ENCODE data around the gene FAM107B.
"Not testable (repeated sequence)": the region's sequence is repeated elsewhere in the genome, so short reads cannot be mapped to it uniquely, and the experiment has no call there.

FAM107B gene

GRCh38 chr10:14688606-14689005 lies 86.1 kb downstream of the FAM107B start:
- ATAC-seq: no peak

GRCh38 chr10:14688189-14688588 lies 86.5 kb downstream of the FAM107B start:
- not testable (repeated sequence) for ATAC-seq

GRCh38 chr10:14687340-14687739 lies 87.4 kb downstream of the FAM107B start:
- no peak for ATAC-seq

- ATAC-seq: no peak
Measured at GRCh38 chr10:14686356-14686755, 88.3 kb downstream of the FAM107B start.

GRCh38 chr10:14684354-14684753 lies 90.3 kb downstream of the FAM107B start:
- ATAC-seq: no peak

- no peak for ATAC-seq
Measured at GRCh38 chr10:14683256-14683655, 91.4 kb downstream of the FAM107B start.

GRCh38 chr10:14681802-14682201 lies 92.9 kb downstream of the FAM107B start:
- no peak for ATAC-seq

- ATAC-seq: no peak
Measured at GRCh38 chr10:14681305-14681704, 93.4 kb downstream of the FAM107B start.

- no peak for ATAC-seq
Measured at GRCh38 chr10:14678637-14679036, 96.1 kb downstream of the FAM107B start.

GRCh38 chr10:14676732-14677131 lies 98.0 kb downstream of the FAM107B start:
- no peak for ATAC-seq

- no peak for ATAC-seq
Measured at GRCh38 chr10:14674376-14675050, 100.2 kb downstream of the FAM107B start.

- ATAC-seq: no peak
Measured at GRCh38 chr10:14673189-14673861, 101.4 kb downstream of the FAM107B start.

GRCh38 chr10:14671386-14671831 lies 103.3 kb downstream of the FAM107B start:
- no peak for ATAC-seq

GRCh38 chr10:14670551-14671240 lies 104.0 kb downstream of the FAM107B start:
- no peak for ATAC-seq

GRCh38 chr10:14669576-14669975 lies 105.1 kb downstream of the FAM107B start:
- no peak for ATAC-seq

- no peak for ATAC-seq
Measured at GRCh38 chr10:14667781-14668180, 106.9 kb downstream of the FAM107B start.

- ATAC-seq: no peak
Measured at GRCh38 chr10:14667280-14667679, 107.4 kb downstream of the FAM107B start.

- no peak for ATAC-seq
Measured at GRCh38 chr10:14665865-14666857, 108.5 kb downstream of the FAM107B start.

GRCh38 chr10:14665304-14665703 lies 109.4 kb downstream of the FAM107B start:
- peak; percentile 69 to 78 for ATAC-seq

GRCh38 chr10:14664345-14664744 lies 110.4 kb downstream of the FAM107B start:
- no peak for ATAC-seq

- no peak for ATAC-seq
Measured at GRCh38 chr10:14661818-14662217, 112.9 kb downstream of the FAM107B start.

GRCh38 chr10:14660831-14661230 lies 113.9 kb downstream of the FAM107B start:
- no peak for ATAC-seq
